HG03108 (cell line): ENCODE data around the gene CXCL11.
A peak's percentile ranks its signal among the peaks of the same experiment; 100 is the strongest.
"Not testable (repeated sequence)": the region's sequence is repeated elsewhere in the genome, so short reads cannot be mapped to it uniquely, and the experiment has no call there.

Experiments used
- ATAC-seq: cut with Tn5 transposase; IDR thresholded peaks from one replicate; pipeline ENCODE4 v1.9.1; 2021; ENCODE audit warnings: moderate library complexity; ENCODE audit not compliant: unreplicated experiment

Gene CXCL11

DNA sequence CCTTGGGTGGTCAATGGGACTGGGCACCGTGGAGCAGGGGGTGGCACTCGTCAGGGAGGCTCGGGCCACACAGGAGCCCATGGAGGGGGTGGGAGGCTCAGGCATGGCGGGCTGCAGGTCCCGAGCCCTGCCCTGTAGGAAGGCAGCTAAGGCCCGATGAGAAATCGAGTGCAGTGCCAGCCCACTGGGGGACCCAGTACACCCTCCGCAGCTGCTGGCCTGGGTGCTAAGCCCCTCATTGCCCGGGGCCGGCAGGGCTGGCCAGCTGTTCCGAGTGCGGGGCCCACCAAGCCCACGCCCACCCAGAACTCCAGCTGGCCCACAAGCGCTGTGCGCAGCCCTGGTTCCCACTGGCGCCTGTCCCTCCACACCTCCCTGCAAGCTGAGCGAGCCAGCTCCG is 7.4 kb upstream of the CXCL11 start:
- not testable (repeated sequence) for ATAC-seq

DNA sequence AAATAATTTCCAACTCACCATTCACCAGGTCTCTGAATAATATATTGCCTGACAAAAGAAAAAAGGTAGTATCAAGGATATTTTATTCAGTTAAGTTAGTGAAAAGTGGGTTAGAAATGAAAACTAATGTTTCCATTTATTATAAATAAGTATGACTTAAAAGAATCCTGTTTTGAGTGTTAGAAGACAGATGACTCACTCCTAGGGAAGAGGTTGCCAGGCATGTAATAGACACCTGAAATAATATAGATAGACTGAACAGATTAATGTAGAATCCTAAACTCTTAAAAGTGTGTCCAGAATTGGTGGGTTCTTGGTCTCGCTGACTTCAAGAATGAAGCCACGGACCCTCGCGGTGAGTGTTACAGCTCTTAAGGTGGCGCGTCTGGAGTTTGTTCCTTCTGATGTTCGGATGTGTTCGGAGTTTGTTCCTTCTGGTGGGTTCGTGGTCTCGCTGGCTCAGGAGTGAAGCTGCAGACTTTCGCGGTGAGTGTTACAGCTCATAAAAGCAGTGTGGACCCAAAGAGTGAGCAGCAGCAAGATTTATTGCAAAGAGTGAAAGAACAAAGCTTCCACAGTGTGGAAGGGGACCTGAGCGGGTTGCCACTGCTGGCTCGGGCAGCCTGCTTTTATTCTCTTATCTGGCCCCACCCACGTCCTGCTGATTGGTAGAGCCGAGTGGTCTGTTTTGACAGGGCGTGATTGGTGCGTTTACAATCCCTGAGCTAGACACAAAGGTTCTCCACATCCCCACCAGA is 6.5 kb upstream of the CXCL11 start:
- ATAC-seq: not testable (repeated sequence)

DNA sequence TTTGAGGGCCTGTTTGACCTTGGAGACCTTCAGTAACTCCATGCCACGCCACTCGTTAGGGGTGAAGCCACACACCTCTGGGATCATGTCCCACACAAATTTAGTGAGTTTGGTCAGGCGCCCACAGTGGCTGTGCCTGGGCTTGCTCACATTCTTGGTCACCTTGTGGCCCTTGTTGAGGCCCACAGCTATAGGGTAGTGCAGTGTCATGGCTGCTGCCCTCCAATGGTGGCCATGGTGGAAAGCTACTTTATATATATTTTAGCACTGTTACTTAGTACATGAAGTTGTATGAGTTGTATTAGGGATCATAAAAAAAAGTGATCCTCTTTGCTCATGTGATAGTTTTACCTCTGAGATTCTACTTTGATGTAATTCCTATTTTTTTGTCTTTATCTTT is 985 bp upstream of the CXCL11 start:
- no peak for ATAC-seq

DNA sequence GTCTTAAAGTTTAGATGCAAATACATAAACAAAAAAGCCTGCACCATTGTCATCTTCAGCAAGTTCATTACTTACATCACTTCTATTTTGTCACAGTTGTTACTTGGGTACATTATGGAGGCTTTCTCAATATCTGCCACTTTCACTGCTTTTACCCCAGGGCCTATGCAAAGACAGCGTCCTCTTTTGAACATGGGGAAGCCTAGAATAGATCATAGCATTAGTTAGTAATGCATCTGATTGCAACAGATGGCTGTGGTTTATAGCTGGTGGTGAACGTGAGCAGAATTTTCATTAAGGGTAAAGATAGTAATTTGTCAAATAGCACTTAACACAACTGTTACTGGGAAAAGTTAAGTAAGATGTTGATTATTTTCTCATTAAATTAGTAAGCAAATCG is 729 bp downstream of the CXCL11 start:
- ATAC-seq: no peak

DNA sequence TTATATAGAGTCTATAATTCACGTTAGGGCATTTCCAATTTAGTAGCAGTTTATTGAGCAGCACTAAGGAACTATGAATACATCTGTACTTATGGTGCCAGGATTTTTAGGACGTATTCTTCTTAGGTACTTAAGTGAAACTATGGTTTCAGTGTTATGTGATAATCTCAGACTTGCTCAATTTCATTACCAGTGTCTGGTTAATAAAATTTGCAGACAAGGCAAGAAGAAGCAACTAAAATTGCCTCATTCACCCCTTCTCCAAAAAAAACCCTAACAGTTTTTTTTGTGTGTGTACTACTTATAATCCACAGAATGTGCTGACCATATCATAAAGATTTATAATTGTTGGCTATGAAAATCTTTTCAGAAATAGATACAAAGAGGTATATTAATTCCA is 6.6 kb downstream of the CXCL11 start:
- no peak for ATAC-seq

DNA sequence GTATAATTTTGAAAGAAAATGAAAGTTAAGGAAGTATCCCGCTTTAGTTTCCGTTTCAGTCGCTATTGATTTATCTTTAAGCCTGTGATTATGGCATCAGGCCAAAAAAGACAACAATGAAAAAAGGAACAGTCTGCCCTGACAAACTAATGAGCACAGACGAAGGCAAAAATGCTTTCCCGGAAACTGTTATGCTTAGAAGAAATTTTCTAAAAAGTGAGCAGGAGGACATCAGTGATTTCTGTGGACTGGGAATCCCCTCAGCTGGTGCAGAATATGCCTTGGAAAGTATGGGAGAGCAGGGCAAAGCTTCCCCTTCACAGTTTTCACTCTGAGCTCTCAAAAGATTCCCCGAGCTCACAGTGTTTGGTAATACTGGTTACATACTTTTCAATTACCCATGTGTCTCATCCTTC is 7.5 kb downstream of the CXCL11 start:
- ATAC-seq: no peak

DNA sequence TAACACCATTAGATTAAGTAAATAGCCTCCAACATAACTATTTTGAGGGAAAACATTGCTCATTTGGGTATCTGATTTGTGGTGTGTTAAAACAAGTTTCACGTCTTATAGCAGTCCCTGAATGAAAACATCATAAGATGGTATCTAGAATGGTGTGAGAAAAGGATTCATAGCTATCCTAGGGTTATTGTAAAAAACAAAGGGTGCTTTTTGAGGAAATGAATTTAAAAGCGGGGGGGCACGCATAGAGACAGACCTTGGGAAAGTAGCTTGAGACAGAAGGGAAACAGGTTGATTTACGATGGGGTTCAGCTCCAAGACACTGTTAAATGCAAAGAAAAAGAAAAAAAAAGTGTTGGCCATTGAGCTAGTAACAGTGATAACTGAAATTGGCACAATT is 11.8 kb downstream of the CXCL11 start:
- ATAC-seq: no peak

DNA sequence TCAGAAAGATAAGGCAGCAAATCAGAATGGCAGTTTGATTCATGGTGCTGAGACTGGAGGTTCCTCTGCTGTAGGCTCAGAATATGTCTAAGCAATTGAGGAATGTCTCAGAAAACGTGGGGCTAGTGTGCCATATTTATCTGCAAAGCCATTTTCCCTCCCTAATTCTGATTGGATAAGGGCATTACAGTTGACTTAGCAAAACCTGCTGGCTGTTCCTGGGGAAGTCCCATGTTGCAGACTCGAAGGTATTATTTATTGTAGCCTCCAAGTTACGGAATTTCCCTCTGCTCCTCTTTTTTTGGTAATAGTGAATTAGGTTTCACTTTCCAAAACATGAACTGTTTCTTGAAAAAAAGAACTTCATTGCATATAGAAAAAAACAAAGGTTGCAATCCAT is 12.5 kb downstream of the CXCL11 start, which contains the start of gene CXCL10:
Gene CXCL10 (minus strand): TSS at position 109 of the 400 bp plus-strand sequence. CDS start 66 bp downstream, at position 43.
- no peak for ATAC-seq

DNA sequence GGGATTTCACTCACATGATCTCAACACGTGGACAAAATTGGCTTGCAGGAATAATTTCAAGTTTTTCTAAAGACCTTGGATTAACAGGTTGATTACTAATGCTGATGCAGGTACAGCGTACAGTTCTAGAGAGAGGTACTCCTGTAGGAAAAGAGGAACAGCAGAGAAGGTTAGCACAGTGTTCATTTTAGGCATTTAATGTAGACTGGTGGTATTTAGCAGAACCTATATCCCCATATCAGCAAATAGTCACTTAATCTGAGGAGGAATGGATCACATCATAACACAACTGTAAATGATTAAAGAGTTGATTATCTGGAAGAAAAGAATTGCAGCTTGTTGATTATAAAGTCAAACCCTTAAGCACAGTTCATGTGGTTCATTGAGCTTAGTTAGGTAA is 13.2 kb downstream of the CXCL11 start:
- ATAC-seq: no peak

DNA sequence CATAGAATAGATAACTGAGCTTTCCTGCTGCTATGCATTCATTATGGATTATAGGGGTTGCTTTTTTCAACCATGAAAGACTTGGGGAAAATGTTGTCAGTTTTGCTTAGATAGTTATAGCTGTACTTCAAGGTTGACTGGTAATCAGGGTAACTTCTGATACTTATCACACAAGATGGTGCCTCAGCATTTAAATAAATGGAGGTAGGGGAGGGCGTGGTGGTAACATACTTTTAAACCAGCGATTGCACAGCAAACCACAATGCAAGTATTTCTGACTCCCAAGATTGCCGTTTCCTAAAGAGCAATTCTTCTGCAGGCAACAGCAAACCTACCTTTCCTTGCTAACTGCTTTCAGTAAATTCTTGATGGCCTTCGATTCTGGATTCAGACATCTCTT is 13.8 kb downstream of the CXCL11 start:
- ATAC-seq: no peak

DNA sequence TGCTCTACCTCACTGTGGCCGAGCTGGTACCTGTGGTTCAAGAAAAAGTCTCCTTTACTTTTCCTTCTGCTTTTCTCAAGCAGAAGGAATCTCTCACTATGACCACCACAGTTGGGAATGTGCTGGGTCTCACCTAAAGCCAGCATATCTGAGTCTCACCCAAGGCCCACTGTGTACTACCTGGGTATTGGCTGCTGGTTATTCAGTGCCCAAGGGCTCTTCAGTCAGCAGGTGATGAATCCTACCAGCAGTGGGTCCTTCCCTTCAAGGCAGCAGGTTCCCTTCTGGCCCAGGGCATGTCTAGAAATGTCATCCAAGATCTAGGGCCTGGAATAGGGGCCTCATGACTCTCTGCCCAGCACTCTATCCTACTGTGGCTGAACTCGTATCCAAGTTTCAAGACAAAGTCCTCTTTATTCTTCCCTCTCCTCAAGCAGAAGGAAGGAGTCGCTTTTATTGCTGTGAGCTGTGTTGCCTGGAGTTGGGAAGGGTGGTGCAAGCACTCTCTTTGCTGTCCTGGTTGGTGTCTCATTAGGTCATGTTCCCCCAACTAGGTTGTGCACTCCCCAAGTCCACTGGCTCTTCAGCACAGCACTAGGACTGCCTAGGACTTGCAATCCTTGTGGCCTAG is 18.7 kb downstream of the CXCL11 start:
- ATAC-seq: no peak

DNA sequence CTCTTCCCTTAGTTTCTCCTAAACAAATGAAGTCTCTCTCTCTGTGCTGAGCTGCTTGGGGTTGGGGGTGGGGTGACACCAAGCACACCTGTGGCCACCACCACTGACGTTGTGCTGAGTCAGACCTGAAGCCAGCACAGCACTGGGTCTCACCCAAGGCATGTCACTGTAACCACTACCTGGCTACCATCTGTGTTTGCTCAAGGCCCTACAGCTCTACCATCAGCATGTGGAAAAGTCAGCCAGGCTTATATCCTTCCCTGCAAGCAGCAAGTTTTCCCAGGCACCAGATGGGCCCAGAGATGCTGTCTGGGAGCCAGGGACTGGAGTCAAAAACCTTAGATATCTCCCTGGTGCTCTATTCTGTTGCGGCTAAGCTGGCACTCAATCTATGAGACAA is 19.5 kb downstream of the CXCL11 start:
- peak; percentile 50 for ATAC-seq

DNA sequence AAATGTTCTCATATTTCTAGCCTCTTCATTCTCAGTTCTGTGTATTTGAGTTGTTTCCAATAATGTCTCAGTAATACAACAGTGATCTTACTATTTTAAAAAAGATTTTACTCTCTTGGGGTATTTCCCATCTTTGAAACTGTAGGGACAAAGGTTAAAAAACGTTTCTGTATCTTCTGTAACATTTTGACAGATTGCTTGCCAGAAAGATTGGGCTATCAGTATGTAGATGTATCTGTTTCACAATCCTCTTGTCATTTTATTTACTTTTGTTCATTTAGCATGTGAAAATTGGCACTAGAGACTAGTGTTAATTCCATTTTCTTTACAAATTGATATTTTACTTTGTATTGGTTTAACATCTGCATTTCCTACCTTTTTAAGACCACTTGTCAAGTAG is 22.3 kb downstream of the CXCL11 start:
- no peak for ATAC-seq

DNA sequence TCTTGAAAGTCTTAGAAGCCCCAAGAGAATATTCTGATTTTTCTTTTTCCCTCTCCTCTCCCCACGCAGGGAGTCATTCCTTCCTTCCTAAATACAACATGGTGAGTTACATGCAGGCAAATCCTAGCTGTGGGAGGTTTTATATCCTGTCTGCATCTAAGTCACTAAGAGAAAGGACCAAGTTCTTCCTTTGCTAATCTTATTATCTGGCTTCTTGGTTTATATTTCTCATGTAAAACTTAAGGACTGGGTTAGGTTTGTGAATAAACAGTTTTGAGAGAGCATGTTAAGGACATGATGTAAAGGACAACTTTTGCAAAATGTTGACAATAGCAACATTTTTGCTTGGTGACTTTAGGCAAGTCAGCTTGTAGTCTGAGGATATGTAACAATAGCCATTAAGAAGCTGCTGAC is 23.5 kb downstream of the CXCL11 start:
- ATAC-seq: no peak

DNA sequence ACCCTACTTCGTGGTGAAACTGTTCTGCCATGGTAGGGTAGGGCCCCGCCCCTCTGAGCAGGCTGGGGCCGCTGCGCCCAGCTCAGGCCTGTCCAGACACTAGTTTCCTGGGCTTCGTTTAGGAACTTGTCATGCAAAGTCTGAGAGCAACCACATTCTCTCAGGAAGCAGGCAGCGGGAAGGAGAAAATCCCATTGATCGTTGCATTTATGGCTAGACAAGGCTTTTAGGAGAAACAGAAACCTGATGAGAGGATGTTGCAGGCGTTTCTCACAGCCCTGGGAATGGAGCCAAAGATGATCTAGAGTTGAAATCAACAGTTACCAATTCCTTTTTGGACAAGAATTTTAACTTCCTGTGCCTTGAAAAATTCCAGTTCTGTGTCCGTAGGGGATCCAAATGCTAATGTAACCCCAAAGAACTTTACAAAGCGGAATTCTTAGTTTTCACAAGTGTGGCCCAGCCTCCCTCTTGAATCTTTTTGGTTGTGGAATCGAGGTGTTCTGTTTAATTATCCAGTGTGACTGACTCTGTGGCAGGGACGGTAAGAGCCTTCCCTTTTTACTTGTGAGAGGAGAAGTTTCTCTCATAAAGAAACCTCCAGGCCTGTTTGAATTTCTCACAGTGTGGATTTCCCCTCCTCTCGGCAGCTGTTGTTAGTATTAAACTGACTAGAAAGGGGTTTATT is 24.0 kb downstream of the CXCL11 start:
- peak; percentile 70 for ATAC-seq

DNA sequence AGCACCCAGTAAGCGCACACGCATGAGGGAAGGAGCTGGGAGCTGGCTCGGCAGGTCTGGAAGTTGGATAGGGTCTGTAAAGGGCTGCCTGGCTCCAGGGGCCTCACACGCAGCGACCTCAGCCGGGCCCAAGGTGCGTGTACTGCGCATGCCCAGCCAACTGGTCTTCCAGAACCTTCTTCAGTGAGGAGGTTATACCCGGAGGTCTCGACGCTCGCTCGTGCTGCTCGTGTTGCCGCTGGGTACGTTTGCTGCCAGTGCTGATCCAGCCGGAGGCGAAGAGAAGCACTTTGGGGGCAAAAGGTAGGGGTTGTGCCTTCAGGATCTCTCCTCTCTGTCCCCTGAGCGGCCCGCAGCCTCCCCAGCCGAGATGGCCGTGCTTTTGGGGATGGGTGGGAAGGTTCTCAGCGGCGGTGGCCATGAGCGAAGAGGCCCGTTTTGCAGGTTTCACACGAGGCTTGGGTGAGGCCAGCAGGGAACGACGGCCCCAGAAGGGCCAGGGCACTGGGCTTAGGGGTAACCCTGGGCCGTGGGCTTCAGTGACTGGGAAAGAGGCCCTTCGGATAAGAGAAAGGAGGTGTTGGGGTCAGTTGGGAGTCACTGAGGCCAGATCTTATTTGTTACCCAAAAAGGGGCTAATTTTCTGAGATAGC is 24.7 kb downstream of the CXCL11 start:
- no peak for ATAC-seq

DNA sequence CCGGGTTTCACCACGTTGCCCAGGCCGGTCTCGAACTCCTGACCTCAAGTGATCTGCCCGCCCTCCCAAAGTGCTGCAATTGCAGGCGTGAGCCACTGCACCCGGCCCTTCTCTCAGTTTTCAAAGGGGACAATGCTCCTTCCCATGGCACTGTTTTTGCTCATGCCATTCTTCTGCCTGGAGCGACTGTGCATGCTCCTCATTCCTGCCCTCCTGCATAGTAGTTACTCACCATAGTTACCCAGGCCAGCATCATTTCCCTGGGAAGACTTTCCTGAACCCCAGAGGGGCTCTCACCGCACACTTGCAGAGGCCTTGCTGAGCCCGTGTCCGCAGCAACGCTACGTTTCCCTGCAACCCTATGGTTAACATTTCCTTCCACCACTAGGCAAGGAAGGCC is 25.3 kb downstream of the CXCL11 start:
- no peak for ATAC-seq

DNA sequence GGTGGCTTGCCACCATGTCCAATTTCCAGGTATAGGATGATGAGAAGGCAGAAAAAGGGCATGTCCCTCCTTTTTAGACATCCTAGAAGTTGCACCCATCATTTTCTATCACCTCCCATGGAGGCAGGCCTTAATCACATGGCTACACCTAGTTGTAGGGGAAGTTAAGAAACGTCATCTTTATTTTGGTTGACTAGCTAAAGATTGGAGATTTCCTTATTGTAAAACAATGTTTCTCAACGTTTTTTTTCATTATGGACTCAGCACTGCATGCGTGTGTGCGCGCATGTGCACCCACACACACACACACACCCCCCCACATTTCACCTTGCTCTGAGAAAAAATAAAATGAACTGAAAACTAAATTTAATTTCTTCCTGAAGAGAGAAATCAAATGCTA is 26.6 kb downstream of the CXCL11 start:
- no peak for ATAC-seq

DNA sequence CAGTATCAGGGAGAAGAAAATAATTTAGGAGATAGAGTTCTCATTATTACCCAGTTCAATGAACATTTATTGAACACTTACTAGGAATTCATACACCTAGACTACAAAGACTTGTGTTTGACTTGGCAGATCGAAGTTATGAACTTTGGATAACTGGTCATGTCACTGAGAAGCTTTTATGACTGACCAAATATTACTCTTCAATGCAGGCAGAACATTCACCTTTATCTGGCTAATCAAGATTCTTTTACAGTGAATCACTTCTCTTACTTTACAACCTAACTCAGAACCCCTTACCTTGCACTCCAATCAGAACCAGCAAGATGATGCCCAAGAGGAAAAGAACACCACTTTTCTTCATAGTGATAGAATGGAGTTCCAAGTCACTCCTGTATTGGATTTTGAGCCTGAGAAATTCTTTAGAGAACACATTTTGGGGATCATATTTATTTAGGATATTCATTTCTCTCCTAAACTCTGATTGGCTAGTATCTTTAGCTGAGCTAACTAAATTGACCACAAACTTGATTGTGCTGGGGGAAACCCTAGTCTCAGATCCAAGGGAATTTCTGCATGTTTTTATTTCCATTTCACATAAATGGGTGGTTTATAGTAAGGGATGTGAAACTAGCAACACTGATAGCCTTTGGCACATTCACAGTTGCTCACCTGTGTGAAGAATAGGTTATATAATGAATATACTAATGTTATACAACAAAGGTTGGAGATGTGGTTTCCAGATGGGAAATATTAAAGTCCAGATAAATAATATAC is 28.6 kb downstream of the CXCL11 start, which contains the start of gene CXCL9:
Gene CXCL9 (minus strand): TSS at position 421 of the 774 bp plus-strand sequence. CDS start 60 bp downstream, at position 361.
- ATAC-seq: no peak

DNA sequence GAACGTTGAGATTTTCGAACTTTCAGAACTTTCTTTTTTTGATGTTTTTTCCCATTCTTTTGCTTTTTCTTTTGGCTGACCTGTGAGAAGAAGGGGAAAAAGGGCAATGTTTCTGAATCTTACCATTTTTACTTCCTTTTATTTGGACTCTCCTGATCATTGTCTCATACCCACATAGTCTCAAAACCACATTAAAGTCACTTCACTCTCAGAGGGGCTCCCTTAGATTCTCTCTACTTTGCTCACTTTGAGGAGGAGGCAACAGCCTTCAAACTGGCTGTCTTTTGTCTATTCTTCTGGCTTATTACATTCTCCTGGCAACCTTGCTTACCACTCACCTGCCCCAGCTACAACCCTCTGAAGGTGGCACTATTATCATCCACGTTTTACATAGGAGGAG is 32.2 kb downstream of the CXCL11 start:
- ATAC-seq: no peak

DNA sequence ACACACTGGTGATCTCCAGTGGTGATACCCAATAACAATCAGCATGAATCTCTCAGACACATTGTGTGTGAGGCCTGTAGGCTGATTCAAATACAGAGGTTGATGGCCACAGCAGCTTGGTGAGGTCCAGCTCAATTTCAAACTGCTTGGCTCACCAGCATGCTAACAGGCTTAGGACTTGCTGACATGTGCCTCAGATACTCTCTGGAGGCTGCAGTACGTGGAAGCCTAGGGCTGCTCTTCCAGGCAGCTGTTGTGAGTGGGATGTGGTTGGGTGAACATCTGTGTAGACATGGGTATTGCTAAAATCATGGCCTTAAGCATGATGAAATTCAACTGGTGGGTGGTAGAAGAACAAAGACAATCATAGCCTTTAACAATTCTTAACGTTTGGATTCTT is 32.8 kb downstream of the CXCL11 start:
- no peak for ATAC-seq
